ENCODE results near the gene NRM.

DNA sequence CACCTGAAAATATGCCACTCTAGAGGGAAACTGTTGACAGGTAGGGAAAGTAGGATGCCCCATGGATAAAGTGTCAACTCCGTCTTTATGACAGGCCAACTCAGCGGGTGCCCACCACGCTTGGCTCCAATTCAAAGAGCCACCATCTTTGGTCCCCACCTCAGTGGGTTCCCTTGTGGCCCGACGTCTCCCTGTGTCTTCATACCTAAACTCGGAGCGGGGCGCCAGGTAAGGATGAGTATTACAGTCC lies 26.0 kb upstream of the NRM start:
- TF ChIP-seq, protein P1, sequence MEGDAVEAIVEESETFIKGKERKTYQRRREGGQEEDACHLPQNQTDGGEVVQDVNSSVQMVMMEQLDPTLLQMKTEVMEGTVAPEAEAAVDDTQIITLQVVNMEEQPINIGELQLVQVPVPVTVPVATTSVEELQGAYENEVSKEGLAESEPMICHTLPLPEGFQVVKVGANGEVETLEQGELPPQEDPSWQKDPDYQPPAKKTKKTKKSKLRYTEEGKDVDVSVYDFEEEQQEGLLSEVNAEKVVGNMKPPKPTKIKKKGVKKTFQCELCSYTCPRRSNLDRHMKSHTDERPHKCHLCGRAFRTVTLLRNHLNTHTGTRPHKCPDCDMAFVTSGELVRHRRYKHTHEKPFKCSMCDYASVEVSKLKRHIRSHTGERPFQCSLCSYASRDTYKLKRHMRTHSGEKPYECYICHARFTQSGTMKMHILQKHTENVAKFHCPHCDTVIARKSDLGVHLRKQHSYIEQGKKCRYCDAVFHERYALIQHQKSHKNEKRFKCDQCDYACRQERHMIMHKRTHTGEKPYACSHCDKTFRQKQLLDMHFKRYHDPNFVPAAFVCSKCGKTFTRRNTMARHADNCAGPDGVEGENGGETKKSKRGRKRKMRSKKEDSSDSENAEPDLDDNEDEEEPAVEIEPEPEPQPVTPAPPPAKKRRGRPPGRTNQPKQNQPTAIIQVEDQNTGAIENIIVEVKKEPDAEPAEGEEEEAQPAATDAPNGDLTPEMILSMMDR (IDR thresholded peaks at IDR 0.05), result no peak
- TF ChIP-seq POLR2A (IDR thresholded peaks at IDR 0.05), result no peak

All from suprapubic skin (tissue), 3 donors.